Measurements from ENCODE around the gene PRIM2.
"Not testable (repeated sequence)": the region's sequence is repeated elsewhere in the genome, so short reads cannot be mapped to it uniquely, and the experiment has no call there.

GRCh38 chr6:57482471-57482870, 165.0 kb downstream of the PRIM2 start:
- TF ChIP-seq, protein P1, sequence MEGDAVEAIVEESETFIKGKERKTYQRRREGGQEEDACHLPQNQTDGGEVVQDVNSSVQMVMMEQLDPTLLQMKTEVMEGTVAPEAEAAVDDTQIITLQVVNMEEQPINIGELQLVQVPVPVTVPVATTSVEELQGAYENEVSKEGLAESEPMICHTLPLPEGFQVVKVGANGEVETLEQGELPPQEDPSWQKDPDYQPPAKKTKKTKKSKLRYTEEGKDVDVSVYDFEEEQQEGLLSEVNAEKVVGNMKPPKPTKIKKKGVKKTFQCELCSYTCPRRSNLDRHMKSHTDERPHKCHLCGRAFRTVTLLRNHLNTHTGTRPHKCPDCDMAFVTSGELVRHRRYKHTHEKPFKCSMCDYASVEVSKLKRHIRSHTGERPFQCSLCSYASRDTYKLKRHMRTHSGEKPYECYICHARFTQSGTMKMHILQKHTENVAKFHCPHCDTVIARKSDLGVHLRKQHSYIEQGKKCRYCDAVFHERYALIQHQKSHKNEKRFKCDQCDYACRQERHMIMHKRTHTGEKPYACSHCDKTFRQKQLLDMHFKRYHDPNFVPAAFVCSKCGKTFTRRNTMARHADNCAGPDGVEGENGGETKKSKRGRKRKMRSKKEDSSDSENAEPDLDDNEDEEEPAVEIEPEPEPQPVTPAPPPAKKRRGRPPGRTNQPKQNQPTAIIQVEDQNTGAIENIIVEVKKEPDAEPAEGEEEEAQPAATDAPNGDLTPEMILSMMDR (IDR thresholded peaks at IDR 0.05) = not testable (repeated sequence)
- TF ChIP-seq POLR2A (IDR thresholded peaks at IDR 0.05) = not testable (repeated sequence)
